NCI-H748 (cell line): ENCODE results near the gene SELENOW.
"Not testable (repeated sequence)": the region's sequence is repeated elsewhere in the genome, so short reads cannot be mapped to it uniquely, and the experiment has no call there.

Experiments
- DNase-seq: peaks from one replicate; lab custom pipeline; 2025; ENCODE audit not compliant: unreplicated experiment; lab: John Stamatoyannopoulos, UW

Gene SELENOW

DNA sequence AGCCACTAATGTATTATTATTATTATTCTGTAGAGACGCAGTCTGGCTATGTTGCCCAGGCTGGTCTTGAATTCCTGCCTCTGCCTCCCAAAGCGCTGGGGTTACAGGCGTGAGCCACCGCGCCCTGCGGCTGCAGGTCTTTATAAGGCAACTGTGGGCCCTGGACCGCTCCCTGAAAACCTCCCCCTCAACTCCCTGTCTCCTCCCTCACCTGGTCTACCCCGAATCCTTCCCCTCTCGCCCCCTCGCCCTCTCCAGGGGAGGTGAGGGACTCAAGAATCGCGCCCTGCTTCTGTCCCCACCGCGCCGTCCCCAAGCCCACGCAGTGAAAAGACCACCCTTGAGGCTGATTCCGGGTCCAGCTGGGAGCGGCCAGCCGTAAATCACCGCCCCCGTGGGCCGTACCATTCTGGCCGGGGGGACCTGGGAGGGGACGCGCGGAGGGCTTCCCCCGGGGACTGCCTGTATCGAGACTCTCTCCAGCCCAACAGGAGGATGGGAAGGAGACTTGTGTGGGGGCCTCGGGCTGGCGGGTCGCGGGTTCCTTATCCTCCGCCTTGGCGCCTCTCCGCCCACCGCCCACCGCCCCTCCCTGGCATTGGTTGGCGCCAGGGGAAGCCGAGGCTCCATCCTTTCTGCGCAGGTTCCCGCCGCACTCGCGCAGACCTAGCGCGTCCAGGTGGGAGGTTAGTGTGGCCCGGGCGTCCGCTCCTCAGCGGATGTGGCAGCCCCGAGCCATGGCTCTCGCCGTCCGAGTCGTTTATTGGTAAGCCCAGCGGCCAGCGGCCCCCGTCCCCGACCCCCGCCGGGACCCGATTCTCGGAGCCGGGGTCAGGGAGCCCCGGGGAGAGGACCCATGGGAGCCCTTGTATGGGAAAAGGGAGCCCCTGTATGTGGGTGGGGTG is at the start of gene SELENOW:
Gene SELENOW, plus strand, starts transcription at position 655 of the 905 bp plus-strand sequence. Its CDS starts 83 bp downstream, at position 738.
- peak; percentile 98 for DNase-seq

DNA sequence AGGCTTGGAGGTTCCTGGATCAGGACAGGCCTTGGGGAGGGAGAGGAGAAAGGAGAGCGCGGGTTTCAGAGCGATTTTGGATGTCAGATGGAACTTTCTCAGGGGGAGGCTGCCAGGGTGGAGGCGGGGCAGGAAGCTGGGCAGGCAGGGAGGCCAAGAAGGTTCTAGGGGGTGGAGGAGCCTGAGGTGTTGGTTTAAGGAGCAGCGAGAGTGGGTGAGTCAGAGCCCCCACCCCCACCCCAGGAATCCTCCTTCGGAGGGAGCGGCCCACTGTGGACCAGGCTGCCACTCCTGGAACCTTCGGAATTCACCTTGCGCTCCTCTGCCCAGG is 49.1 kb upstream of the SELENOW start:
- no peak for DNase-seq

DNA sequence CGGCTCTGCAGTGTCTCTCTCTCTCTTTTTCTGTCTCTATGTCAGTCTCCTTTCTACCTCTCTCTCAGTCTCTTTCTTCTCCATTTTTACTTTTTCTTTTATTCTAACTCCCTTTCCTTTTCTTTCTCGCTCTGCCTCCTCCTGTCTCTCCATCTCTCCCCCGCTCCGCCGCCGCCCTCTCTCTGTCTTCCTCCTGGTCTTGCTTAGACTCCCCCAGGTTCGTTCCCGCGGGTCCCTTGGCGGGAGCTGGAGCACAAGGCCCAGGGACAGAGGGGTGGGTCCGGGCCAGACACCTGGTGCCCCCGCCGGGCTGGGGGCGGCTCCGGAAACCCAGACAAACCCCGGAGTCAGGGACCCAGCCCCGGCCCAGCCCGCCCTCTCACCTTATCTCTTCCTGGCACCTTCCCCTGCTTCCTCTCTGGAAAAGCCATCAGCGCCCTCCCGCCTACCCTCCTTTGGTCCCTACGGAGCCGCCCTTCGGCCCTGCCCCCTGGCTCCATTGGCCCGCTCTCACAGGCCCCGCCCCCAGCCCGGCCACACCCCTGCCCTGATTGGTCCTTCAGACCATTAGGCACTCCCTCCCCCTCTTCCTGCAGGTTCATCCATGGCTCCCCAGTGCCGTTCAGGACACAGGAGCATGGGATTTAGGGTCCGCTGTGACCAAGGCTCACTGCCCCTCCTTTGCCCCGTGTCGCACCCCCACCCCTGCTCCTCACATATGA is 48.5 kb upstream of the SELENOW start:
- DNase-seq, result peak; percentile 67

DNA sequence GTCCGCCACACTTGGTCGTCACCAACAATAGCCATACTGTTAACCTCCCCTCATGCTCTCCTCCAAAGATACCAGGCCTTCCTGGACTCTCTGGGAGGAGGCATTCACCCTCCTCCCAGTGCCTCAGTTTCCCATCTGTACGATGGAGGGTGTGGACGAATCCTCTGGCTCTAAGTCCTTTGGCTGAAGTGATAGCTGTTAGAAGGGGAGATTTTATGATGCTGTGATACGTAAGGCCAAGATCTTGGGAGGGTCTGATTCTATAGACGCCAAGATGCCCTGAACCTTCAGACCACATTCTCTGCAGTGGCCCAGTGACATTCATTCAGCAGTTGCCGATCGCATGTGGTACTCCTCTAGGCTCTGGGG is 48.0 kb upstream of the SELENOW start:
- no peak for DNase-seq

DNA sequence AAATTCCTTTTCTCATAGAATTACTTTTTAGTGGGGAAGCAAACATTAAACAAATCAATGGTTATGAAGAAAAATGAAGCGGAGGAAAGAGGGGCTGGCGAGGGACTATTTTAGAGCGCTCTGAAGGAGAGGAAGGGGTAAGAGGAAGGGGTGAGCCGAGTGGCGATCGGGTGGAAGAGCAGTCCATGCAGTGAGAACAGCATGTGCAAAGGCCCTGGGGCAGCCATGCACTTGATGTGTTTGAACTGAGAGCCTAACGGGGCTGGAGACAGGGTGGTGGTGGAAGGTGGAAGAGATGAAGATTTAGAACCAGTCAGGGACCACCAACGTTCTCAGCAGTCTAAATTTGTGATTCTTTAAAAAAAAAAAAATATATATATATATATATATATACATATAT is 47.6 kb upstream of the SELENOW start:
- no peak for DNase-seq

DNA sequence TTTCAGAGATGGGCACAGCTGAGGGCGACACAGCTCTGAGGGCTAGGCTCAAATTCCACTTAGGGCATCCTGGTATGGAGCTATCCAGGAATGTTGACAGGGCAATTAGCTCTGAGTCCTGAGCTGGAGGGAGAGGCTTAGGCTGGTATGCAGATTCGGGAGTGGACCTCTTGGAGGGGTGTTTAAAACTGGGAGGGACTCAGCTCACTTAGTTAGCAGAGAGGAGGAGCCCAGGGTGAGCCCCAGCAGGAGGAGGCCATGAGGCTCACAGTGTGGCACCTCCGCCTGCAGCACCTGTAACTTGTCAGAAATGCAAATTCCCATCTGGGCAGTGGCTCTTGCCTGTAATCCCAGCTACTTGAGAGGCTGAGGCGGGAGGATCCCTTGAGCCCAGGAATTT is 43.4 kb upstream of the SELENOW start:
- no peak for DNase-seq

DNA sequence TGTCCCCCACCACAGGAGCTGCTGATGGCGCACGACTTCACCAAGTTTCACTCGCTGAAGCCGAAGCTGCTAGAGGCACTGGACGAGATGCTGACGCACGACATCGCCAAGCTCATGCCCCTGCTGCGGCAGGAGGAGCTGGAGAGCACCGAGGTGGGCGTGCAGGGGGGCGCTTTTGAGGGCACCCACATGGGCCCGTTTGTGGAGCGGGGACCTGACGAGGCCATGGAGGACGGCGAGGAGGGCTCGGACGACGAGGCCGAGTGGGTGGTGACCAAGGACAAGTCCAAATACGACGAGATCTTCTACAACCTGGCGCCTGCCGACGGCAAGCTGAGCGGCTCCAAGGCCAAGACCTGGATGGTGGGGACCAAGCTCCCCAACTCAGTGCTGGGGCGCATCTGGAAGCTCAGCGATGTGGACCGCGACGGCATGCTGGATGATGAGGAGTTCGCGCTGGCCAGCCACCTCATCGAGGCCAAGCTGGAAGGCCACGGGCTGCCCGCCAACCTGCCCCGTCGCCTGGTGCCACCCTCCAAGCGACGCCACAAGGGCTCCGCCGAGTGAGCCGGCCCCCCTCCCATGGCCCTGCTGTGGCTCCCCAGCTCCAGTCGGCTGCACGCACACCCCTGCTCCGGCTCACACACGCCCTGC is 37.5 kb upstream of the SELENOW start:
- DNase-seq, result no peak

DNA sequence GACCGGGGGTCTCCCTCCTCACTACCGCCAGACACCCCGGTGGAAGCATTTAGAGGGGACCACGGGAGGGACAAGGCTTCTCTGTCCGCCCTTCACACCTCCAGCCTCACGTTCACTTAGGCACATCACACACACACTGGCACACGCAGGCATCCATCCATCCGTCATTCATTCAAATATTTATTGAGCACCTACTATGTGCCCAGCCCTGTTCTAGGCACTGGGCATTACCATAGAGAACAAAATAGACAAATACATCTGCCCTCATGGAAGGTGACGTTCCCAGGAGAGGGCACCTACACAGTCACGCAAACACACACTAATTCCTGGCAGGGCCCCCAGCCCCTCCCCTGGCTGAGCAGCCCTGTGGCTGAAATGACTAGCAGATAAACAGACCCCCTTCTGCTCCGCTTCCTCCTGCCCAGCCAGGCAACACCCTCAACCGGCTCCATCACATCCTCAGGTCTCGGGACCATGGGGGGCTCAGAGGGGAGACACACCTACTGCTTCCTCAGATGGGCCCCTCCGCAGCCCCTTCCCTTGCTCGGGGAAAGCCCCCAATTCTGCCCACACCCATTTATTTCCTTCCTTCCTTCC is 36.9 kb upstream of the SELENOW start:
- no peak for DNase-seq

DNA sequence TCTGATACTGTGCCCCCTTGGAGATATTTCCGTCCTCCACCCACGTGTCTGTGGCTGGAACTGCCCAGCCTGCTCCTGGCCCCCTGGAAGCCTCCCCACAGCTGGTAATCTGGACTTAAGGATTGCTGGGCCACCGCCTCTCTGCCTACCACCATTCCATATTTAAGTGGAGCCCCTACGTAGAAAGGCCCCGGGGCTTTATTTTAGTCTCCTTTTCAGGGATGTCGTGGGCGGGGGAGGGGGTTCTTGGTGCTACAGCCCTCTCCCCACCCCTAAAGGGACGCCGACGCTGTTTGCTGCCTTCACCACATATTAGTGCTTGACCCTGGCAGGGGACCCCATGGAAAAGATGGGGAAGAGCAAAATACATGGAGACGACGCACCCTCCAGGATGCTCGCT is 35.9 kb upstream of the SELENOW start:
- no peak for DNase-seq

DNA sequence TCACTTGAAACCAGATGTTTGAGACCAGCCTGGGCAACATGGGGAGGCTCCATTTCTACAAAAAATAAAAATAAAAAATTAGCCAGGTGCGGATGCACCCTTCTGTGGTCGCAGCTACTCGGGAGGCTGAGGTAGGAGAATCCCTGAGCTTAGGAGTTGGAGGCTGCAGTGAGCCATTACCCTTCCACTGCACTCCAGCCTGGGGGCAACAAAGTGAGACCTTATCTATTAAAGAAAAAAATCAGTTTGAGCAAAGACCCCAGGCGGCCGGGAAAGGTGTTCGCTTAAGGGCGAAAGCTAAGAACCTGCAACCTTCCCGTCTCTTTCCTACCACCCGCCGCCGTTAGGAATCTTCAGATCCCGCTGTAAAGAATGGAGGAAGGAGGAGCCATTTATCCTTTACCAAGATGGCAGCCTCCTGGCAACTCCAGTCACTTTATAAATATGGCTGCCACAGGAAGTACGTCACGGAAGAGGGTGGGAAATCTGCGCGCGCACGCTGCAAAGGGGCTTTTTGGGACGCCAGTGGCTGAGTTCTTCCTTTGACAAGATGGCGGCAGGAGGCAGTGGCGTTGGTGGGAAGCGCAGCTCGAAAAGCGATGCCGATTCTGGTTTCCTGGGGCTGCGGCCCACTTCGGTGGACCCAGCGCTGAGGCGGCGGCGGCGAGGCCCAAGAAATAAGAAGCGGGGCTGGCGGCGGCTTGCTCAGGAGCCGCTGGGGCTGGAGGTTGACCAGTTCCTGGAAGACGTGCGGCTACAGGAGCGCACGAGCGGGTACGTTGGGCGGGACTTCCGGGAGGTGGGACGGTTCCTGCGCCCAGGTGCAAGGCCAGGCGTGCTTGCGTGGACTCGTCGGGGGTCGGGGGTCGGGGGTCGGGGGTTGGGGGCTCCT is 33.2 kb upstream of the SELENOW start, which contains the start of gene NOP53:
Gene NOP53, plus strand, starts transcription at position 537 of the 892 bp plus-strand sequence. Its CDS starts 14 bp downstream, at position 551.
- DNase-seq, result peak; percentile 97

DNA sequence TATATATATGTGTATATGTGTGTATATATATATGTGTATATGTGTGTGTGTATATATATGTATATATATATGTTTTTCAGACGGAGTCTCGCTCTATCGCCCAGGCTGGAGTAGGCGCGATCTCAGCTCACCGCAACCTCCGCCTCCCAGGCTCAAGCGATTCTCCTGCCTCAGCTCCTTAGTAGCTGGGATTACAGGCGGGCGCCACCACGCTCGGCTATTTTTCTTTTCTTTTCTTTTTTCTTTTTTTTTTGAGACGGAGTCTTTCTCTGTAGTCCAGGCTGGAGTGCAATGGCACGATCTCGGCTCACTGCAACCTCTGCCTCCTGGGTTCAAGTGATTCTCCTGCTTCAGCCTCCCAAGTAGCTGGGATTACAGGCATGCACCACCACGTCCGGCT is 32.4 kb upstream of the SELENOW start:
- DNase-seq, result not testable (repeated sequence)

DNA sequence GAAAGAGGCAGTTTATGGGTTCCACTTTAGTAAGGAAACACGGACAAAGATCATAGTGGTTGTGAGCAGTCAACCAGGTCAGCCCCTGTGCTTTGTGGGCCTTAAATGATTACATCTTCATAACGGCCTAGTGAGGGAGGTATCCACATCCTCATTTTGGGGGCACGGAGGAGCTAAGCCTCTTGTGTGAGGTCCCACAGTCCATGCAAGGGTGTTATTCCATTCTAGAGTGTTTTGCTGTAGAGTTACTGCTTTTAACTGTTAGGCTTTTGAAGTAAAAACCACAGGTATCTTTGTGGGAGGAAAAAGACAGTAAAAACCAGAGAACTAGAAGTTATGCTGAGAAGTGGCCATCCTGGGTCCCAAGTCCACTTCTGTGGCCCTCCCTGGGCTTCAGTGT is 29.2 kb upstream of the SELENOW start:
- DNase-seq, result no peak

DNA sequence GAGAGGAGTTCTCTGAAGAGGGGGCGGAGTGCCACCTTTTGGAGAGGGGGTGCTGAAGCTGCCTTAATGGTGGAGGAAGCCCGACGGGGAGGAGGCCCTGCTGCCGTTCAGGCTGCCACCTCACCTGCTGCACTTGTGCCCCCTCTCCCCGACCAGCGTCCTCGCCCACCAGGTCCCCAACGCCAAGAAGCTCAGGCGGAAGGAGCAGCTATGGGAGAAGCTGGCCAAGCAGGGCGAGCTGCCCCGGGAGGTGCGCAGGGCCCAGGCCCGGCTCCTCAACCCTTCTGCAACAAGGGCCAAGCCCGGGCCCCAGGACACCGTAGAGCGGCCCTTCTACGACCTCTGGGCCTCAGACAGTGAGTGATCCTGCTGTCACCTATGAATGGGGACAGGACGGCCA is 27.8 kb upstream of the SELENOW start:
- DNase-seq, result no peak

DNA sequence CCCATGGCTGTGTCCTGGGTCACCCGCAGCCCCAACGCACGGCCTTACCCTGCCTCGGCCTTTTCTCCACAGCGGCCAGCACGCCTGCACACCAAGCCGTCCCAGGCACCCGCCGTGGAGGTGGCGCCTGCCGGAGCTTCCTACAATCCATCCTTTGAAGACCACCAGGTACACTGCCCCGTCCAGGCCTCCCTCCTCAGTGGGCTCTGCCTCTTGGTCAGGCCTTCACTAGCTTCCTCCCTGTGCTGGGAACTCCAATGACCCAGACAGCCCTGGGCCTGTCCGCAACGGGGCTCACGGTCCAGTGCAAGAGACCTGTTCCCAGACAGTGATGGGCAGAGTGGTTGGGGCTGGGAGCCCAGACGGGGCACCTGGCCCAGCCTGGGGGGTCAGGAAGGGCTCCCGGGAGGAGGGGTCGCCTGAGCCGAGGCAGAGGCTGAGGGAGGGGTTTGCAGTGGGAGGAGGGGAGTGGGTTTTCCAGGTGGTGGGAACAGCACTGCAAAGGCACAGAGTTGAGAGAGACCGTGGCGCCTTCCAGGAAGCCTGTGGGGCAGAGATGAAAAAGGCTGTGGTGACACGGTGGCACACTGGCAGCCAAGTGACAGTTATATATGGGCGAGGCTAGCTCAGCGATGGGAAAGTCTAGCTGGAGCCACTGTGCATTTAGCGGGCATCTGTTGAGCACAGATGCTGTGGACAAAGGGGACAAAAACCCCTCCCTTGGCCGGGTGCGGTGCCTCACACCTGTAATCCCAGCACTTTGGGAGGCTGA is 25.9 kb upstream of the SELENOW start:
- DNase-seq, result no peak

DNA sequence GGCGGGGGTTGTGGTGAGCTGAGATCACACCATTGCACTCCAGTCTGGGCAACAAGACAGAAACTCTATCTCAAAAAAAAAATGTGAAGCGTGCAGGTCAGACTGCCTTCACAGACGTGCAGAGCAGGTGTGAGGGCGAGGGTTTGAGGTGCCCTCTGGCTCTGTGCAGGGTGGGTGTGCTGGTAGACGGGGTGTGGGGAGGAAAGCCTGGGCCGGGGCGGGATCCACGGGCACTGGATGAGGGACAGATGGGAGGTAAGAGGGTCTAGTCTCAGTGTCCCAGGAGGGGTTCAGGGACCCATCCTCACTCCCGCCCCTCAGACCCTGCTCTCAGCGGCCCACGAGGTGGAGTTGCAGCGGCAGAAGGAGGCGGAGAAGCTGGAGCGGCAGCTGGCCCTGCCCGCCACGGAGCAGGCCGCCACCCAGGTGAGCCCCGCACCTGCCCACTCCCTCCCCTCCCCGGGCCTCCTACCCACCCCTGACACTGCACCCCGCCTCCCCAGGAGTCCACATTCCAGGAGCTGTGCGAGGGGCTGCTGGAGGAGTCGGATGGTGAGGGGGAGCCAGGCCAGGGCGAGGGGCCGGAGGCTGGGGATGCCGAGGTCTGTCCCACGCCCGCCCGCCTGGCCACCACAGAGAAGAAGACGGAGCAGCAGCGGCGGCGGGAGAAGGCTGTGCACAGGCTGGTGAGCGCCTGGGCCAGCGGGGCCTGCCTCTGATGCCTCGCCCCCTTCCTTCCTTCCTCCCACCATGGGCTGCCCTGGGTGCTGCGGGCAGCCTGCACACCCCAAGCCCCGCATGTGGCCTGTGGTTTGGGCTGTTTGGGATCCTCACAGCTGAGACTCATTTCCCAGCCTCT is 24.1 kb upstream of the SELENOW start:
- no peak for DNase-seq

DNA sequence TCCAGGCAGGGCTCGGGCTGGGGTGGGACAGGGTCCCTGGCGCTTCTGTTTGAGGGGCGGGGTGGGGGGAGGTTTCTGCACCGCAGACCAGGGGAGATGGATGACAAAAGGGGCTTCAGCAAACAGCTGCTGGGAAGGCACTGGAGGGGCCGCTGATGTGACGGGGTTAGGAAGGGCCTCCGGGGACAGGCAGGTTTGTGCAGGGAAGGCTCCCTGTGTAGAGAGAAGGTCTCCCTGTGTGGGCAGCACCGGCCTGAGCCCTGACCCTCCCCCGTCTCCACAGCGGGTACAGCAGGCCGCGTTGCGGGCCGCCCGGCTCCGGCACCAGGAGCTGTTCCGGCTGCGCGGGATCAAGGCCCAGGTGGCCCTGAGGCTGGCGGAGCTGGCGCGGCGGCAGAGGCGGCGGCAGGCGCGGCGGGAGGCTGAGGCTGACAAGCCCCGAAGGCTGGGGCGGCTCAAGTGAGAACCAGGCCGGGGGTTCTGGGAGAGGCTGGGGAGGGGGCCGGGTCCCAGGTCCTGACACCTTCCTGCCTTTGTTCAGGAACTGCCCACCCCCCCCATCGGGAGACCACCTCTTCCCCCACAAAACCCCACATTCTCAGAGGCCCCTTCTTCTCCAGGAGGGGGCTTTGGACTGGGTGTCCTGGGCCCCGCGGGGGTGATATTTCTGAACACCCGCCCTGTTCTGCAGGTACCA is 23.3 kb upstream of the SELENOW start:
- DNase-seq, result no peak

DNA sequence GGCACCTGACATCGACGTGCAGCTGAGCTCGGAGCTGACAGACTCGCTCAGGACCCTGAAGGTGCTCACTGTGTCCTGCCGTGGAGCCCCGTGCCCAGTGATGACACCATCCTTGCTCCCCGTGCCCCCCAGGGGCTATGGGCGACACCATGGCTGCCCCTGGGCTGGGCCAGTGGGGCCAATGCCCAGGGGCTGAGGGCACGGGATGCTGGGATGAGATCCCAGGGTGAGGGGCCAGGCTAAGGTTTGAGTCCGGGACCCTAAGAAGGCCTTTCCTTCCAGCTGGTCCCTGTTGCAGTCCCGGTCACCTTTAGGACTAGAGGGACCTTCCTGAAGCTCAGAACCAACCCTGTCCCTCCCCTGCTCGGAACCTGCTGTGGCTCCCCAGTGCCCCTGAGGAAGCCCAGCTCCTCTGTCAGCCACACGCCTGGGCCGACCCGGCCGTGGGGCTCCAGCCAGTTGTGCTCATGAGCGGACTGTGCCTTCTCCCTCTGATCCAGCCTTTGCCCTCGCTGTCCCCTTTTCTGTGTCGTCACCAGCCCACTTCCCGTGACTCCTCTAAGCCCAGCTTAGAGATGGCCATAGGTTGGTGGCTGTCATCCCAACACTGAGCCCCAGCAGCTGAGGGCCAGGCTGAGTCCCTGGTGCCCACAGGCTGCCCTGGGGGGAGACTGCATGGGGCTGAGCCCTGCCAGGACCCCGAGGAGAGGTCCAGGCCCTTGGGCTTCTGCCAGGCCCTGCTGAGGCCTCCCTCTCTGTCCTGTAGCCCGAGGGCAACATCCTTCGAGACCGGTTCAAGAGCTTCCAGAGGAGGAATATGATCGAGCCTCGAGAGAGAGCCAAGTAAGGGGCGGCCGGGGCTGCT is 22.5 kb upstream of the SELENOW start:
- no peak for DNase-seq
